Ovary (tissue), 9 donors: ENCODE measurements around the gene URB2. TPM values are rescaled to one million over a fixed set of nuclear protein-coding genes. Genes with fewer than 3 reads are reported as not detected.

Experiments
- DNase-seq, 5 donors: peaks; one replicate each; pipeline ENCODE4 v3.0.0-alpha.2; 2019 to 2020
- H3K27ac ChIP-seq, 2 donors: fragments of 200-600 bp; one replicate each; pipeline versions ENCODE4 v1.5.1 to v1.8.0; 2019 to 2022
- H3K27me3 ChIP-seq: fragments of 200-600 bp; one replicate; pipeline ENCODE4 v1.8.0; 2022
- H3K36me3 ChIP-seq: fragments of 200-600 bp; sonication (generic); one replicate; pipeline ENCODE4 v1.5.1; 2019
- H3K4me1 ChIP-seq: one replicate; pipeline ENCODE4 v1.8.1; 2013; ENCODE audit warnings: mild to moderate bottlenecking, moderate library complexity; ENCODE audit not compliant: insufficient read depth
- H3K4me3 ChIP-seq: fragments of 200-600 bp; sonication (generic); one replicate; pipeline ENCODE4 v1.5.1; 2017
- H3K9me3 ChIP-seq, 2 donors: fragments of 200-600 bp in 1 of 2; sonication (generic) in 1 of 2; one replicate each; pipeline versions ENCODE4 v1.5.1 to v1.8.1; 2013 to 2019; ENCODE audit warnings: mild to moderate bottlenecking in 1 of 2, moderate library complexity in 1 of 2
- EP300 ChIP-seq: sonication (generic); formaldehyde crosslinking; IDR thresholded peaks from one replicate; pipeline ENCODE4 v1.6.1; 2017; ENCODE audit warnings: antibody characterized with exemption
- POLR2A ChIP-seq: fragments of 450-650 bp; IDR thresholded peaks from one replicate; pipeline ENCODE4 v1.6.1; 2017; ENCODE audit warnings: antibody characterized with exemption, mild to moderate bottlenecking, moderate library complexity
- WGBS, 3 donors: extraction: QIAGEN DNeasy Blood & Tissue Kit in 1 of 3; methylation state at CpG; one replicate each; pipeline versions ENCODE4 v1.1.5 to v1.1.7; 2013 to 2017; 5-methylcytosine and 5-hydroxymethylcytosine counted together
- intact Hi-C, 4 donors: fragments of 100-400 bp; cut with DNase I; formaldehyde crosslinking; loops; one replicate each; pipeline versions ENCODE4 v1.11.0 to v1.15.1; 2022 to 2023
- polyA plus RNA-seq, 2 donors: library from polyadenylated mRNA; stranded (reverse); fragments of 200-250 nt in 1 of 2; fragments of 350-450 nt in 1 of 2; fragmentation: Illumina TruSeq in 1 of 2; extraction: RNeasy Lipid Tissue Mini Kit (QIAGEN cat#74804) in 1 of 2; gene quantifications; one replicate each; pipeline ENCODE4 v1.2.3, GENCODE V29; 2013 to 2014
- total RNA-seq, 7 donors: library from RNA; depleted of rRNA in 2 of 7; stranded (reverse); fragments of >200 nt in 2 of 7; fragmentation: NEBNext Ultra II Directional in 3 of 7; extraction: Animal tissue kit (Norgen Biotek cat#: 25700) in 3 of 7; gene quantifications; one replicate each; pipeline versions ENCODE4 v1.1.0 to v1.2.4, GENCODE V29; 2016 to 2023
- TF ChIP-seq, protein P1 (sequence below), 3 donors: fragments of 450-650 bp in 2 of 3; fragments of 200-600 bp in 1 of 3; IDR thresholded peaks; one replicate each; pipeline versions ENCODE4 v1.5.1 to v1.8.0; 2016 to 2022; ENCODE audit warnings: antibody characterized with exemption in 3 of 3, mild to moderate bottlenecking in 1 of 3
- donor health status: DM: no; HTN: no; CAD: no; lungs with moderate emphysema.
- donor health status: DM: no; HTN: no; CAD: no.
- donor health status: Bipolar disorder and iron deficiency.
- donor health status: DM: yes; HTN: yes; CAD: no.
- donor health status: DM: no; HTN: no; CAD: no.
- donor health status: DM: yes; HTN: yes; CAD: no.

The URB2 gene
- total and polyA plus RNA-seq, 9 donors = 2.2 to 16.7 (median 8.0) TPM

DNA sequence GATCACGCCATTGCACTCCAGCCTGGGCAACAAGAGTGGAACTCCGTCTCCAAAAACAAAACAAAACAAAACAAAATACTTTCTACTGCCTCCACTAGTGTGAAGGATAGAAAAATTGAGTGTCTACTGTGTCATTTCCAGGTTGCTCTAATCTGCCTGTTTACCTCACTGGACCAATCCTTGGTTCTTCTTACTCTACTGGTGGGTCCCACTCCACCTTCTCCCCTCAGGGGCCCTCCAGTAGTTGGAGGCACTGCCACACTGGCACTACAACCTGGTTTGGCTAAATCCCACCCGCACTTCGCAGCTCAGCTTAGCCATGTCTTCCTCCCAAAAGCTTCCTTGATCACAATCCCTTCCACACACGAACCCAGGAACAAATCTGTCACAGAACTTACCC lies 2.8 kb upstream of the URB2 start:
- no peak overlapping the region for H3K4me3 ChIP-seq
- no peaks in the 10 kb centered on the region for H3K9me3 ChIP-seq
- WGBS, 3 donors = 74 to 85% (median 80%) methylated on average over 5 of the region's 5 CpGs
- no peak for DNase-seq
- H3K27ac ChIP-seq = no peak overlapping the region
- no peaks in the 10 kb centered on the region for H3K36me3 ChIP-seq
- no peaks in the 10 kb centered on the region for H3K27me3 ChIP-seq
- H3K4me1 ChIP-seq = peaks cover 10% of the 10 kb centered on the region
- intact Hi-C loops = loop anchor here in 1 of 4 donors (10.0 kb wide), 1 partner anchor 58 kb away; no protein-coding TSS in a partner anchor
- TF ChIP-seq EP300 (no peak), POLR2A (no peak)
- TF ChIP-seq, protein P1, sequence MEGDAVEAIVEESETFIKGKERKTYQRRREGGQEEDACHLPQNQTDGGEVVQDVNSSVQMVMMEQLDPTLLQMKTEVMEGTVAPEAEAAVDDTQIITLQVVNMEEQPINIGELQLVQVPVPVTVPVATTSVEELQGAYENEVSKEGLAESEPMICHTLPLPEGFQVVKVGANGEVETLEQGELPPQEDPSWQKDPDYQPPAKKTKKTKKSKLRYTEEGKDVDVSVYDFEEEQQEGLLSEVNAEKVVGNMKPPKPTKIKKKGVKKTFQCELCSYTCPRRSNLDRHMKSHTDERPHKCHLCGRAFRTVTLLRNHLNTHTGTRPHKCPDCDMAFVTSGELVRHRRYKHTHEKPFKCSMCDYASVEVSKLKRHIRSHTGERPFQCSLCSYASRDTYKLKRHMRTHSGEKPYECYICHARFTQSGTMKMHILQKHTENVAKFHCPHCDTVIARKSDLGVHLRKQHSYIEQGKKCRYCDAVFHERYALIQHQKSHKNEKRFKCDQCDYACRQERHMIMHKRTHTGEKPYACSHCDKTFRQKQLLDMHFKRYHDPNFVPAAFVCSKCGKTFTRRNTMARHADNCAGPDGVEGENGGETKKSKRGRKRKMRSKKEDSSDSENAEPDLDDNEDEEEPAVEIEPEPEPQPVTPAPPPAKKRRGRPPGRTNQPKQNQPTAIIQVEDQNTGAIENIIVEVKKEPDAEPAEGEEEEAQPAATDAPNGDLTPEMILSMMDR (IDR thresholded peaks at IDR 0.05) = no peak

DNA sequence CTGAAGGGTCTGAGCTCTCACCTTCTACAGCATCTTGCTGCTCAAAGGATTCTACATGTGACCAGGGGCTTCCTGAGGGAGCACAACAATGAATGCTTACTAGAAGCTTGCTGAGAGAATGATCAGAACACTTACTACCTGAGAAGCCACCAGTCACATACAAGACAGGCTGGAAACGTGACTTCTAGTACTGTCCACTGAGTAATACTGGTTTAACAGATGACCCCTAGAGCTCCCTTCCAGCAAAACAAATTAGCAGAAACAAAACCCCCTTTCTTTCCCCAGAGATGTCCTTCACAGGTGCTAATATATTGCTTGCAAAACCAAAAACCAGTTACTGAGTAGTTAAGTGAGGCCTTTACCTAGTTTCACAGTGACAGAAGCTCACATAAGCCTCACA lies 2.2 kb upstream of the URB2 start:
- no peak for TF ChIP-seq EP300
- TF ChIP-seq, protein P1 (IDR thresholded peaks at IDR 0.05) = no peak
- no peak for TF ChIP-seq POLR2A
- Histone ChIP-seq H3K9me3 (no peaks in the 10 kb centered on the region), H3K27me3 (no peaks in the 10 kb centered on the region), H3K27ac (no peak overlapping the region), H3K36me3 (no peaks in the 10 kb centered on the region), H3K4me3 (no peak overlapping the region), H3K4me1 (peaks cover 10% of the 10 kb centered on the region)
- no peak for DNase-seq
- 65 to 88% (median 88%) methylated on average over 1 of the region's 1 CpG for WGBS, 3 donors
- intact Hi-C loops = loop anchor here in 1 of 4 donors (10.0 kb wide), 1 partner anchor 59 kb away; no protein-coding TSS in a partner anchor

DNA sequence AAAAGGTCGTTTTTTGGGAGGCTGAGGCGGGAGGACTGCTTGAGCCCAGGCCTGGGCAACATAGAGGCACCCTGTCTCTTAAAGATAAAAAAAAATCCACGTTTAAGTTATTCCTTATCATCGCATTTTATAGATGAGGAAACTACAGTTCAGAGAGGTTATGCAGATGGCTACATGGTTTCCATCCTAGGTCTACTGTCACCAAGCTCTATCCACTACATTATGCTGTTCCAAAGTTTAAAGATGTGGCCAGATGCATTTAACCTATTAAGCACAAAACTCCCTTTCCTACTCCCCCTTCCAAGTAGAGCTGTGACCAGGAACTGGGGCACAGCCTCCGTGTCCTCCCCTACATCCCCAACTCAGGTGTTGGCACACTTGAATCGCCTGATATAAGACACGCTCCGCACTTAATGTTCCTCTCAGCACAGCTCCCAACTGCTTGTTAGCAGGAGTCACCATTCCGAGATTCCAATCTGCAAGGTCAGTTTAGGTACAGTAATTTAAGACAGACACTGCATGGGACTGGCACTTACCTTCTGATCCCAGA lies 1.5 kb upstream of the URB2 start:
- peak overlapping the region; percentile 71 for H3K4me3 ChIP-seq
- no peaks in the 10 kb centered on the region for H3K36me3 ChIP-seq
- H3K4me1 ChIP-seq = peaks cover 10% of the 10 kb centered on the region
- DNase-seq = no peak
- no peaks in the 10 kb centered on the region for H3K27me3 ChIP-seq
- intact Hi-C loops = loop anchor here in 3 of 4 donors (5.0 to 10.0 kb wide), 2 partner anchors 60 to 67 kb away; partner anchors contain the start of gene ABCB10 (in 2 of the 3)
- no peaks in the 10 kb centered on the region for H3K9me3 ChIP-seq
- 39 to 50% (median 45%) methylated on average over 9 of the region's 9 CpGs for WGBS, 3 donors
- H3K27ac ChIP-seq = no peak overlapping the region
- TF ChIP-seq EP300 (no peak), POLR2A (no peak)
- TF ChIP-seq, protein P1 (IDR thresholded peaks at IDR 0.05) = no peak

DNA sequence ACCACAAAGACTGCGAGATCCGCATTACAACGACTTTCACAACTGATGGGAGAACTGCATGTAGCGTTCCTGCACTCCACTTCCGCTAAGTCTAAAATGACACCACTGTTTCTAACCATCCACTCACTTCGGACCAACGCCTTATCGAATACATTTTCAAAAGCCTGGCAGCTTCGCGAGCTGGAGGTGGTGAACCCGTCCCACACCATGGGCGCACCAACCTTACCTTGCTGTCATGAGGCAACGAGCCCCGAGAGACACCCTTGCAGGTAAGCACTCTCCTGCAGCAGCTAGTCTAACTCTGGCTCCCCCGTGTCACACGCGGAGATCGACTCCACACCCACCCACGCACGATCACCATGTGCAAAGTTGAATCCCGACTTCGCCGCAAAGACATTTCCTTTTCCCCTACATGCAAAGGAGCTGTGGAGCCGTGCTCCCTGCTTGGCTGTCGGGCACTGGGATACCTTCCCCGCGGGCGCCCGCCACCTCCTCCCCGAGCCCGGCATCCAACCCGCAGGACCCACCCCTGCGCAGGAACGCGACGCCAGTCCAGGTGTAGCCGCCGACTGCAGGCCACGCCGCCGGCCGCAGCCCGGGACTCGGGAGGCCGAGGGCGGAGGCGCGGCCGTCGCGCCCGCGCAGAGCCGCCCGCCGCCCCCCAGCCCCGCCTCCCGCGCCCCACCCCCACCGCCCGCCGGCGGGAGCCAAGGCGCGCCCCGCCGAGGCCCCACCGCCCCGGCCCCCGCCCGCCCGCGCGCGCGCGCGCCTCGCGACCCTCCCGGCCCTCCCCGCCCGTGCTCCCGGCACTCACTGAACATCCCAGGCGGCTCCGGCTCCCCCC lies 754 bp upstream of the URB2 start:
- H3K9me3 ChIP-seq = no peaks in the 10 kb centered on the region
- peaks cover 10% of the 10 kb centered on the region for H3K4me1 ChIP-seq
- no peaks in the 10 kb centered on the region for H3K36me3 ChIP-seq
- TF ChIP-seq, protein P1 (IDR thresholded peaks at IDR 0.05) = no peak
- no peak for TF ChIP-seq EP300
- TF ChIP-seq POLR2A = no peak
- intact Hi-C loops = loop anchor here in 3 of 4 donors (5.0 to 10.0 kb wide), 2 partner anchors 60 to 68 kb away; partner anchors contain the start of gene ABCB10 (in 2 of the 3)
- WGBS, 3 donors = 0 to 1% (median 0%) methylated on average over 33 to 84 of the region's 86 CpGs
- H3K4me3 ChIP-seq = peak overlapping the region; percentile 71
- peak in 2 of 5 donors; percentile 33 to 65 for DNase-seq
- peak overlapping the region; percentile 91 to 95 for H3K27ac ChIP-seq
- no peaks in the 10 kb centered on the region for H3K27me3 ChIP-seq
